HG02759 (cell line): ENCODE measurements around the gene PITPNC1.
A peak's percentile ranks its signal among the peaks of the same experiment; 100 is the strongest.
"Not testable (repeated sequence)": the region's sequence is repeated elsewhere in the genome, so short reads cannot be mapped to it uniquely, and the experiment has no call there.

Source experiments
- ATAC-seq: cut with Tn5 transposase; IDR thresholded peaks from one replicate; pipeline ENCODE4 v1.9.1; 2021; ENCODE audit warnings: mild to moderate bottlenecking, moderate library complexity; ENCODE audit not compliant: unreplicated experiment

Gene PITPNC1

GRCh38 chr17:67366193-67367157 lies 10.6 kb upstream of the PITPNC1 start, which contains the start of gene PSMD12:
PSMD12 (minus strand) TSS chr17:67366577; CDS start chr17:67366519, 58 bp downstream.
- peak; percentile 94 for ATAC-seq

GRCh38 chr17:67369676-67370075 lies 7.4 kb upstream of the PITPNC1 start:
- ATAC-seq = no peak

GRCh38 chr17:67372751-67373150 lies 4.3 kb upstream of the PITPNC1 start:
- ATAC-seq = no peak

- ATAC-seq = no peak
Observed at GRCh38 chr17:67374329-67375053, 2.6 kb upstream of the PITPNC1 start.

GRCh38 chr17:67375054-67375427 lies 2.0 kb upstream of the PITPNC1 start:
- ATAC-seq = no peak

GRCh38 chr17:67375716-67376115 lies 1.4 kb upstream of the PITPNC1 start:
- no peak for ATAC-seq

GRCh38 chr17:67376415-67376736 lies 705 bp upstream of the PITPNC1 start:
- no peak for ATAC-seq

- ATAC-seq = peak; percentile 23
Observed at GRCh38 chr17:67377488-67378453, 690 bp downstream of the PITPNC1 start.

- peak; percentile 27 for ATAC-seq
Observed at GRCh38 chr17:67378454-67379250, 1.6 kb downstream of the PITPNC1 start.

- no peak for ATAC-seq
Observed at GRCh38 chr17:67379251-67379630, 2.2 kb downstream of the PITPNC1 start.

- ATAC-seq = no peak
Observed at GRCh38 chr17:67381929-67382257, 4.8 kb downstream of the PITPNC1 start.

GRCh38 chr17:67385122-67385988 lies 8.3 kb downstream of the PITPNC1 start:
- ATAC-seq = no peak

GRCh38 chr17:67386965-67387551 lies 10.0 kb downstream of the PITPNC1 start:
- no peak for ATAC-seq

- not testable (repeated sequence) for ATAC-seq
Observed at GRCh38 chr17:67388536-67388935, 11.5 kb downstream of the PITPNC1 start.

GRCh38 chr17:67388986-67389385 lies 11.9 kb downstream of the PITPNC1 start:
- no peak for ATAC-seq

GRCh38 chr17:67390006-67390645 lies 13.0 kb downstream of the PITPNC1 start:
- ATAC-seq = peak; percentile 16

- ATAC-seq = peak; percentile 99
Observed at GRCh38 chr17:67390646-67391361, 13.7 kb downstream of the PITPNC1 start.

- ATAC-seq = no peak
Observed at GRCh38 chr17:67392111-67392510, 15.0 kb downstream of the PITPNC1 start.
